PC-9 (cell line): ENCODE results near the gene KCTD12. TPM values are rescaled to one million over a fixed set of nuclear protein-coding genes. Genes with fewer than 3 reads are reported as not detected.

Source experiments
- BruUV-seq: library from RNA; stranded (reverse); fragments of 400-500 nt; replicated peaks from 2 replicates; lab custom pipeline; 2021; lab: Mats Ljungman, UMichigan
- CTCF ChIA-PET: fragments of 300-600 bp; sonication (Branson Sonifier 250); formaldehyde crosslinking; loops from one replicate; lab custom pipeline; 2022; ENCODE audit warnings: antibody characterized with exemption; lab: Charles Lee
- POLR2A ChIA-PET: fragments of 300-600 bp; sonication (Branson Sonifier 250); formaldehyde crosslinking; loops from one replicate; lab custom pipeline; 2022; ENCODE audit warnings: antibody characterized with exemption; ENCODE audit not compliant: unreplicated experiment; lab: Charles Lee
- DNase-seq, 2 experiments: peaks; one replicate each; pipeline versions ENCODE4 v3.0.0 to v3.0.0-alpha.2; 2015 to 2022; ENCODE audit warnings: mixed read lengths in 1 of 2
- H2AFZ ChIP-seq: fragments of 200-600 bp; sonication (generic); 2 replicates; pipeline ENCODE4 v1.8.1; 2017; ENCODE audit warnings: antibody characterized with exemption
- H3F3A ChIP-seq: fragments of 200-600 bp; sonication (generic); 2 replicates; pipeline ENCODE4 v1.8.1; 2017; ENCODE audit warnings: antibody characterized with exemption, mild to moderate bottlenecking, low read depth; ENCODE audit not compliant: insufficient read depth
- H3K27ac ChIP-seq: fragments of 200-600 bp; sonication (generic); 2 replicates; pipeline ENCODE4 v1.6.1; 2016; ENCODE audit warnings: mixed run types
- H3K27me3 ChIP-seq: fragments of 200-600 bp; sonication (generic); 2 replicates; pipeline ENCODE4 v1.6.1; 2016; ENCODE audit warnings: low read depth, mixed run types; ENCODE audit not compliant: insufficient read depth
- H3K36me3 ChIP-seq: fragments of 200-600 bp; sonication (generic); 2 replicates; pipeline ENCODE4 v1.6.1; 2016; ENCODE audit warnings: low read depth, mixed run types
- H3K4me1 ChIP-seq: fragments of 200-600 bp; sonication (generic); replicated peaks from 2 replicates; pipeline ENCODE4 v1.6.1; 2016; ENCODE audit warnings: mixed run types; ENCODE audit not compliant: insufficient read depth
- H3K4me2 ChIP-seq: fragments of 200-600 bp; sonication (generic); 2 replicates; pipeline ENCODE4 v1.6.1; 2017; ENCODE audit warnings: mixed run types
- H3K4me3 ChIP-seq: fragments of 200-600 bp; sonication (generic); 2 replicates; pipeline ENCODE4 v1.6.1; 2016; ENCODE audit warnings: mixed run types
- H3K79me2 ChIP-seq: fragments of 200-600 bp; sonication (generic); 2 replicates; pipeline ENCODE4 v1.6.1; 2017; ENCODE audit warnings: low read depth, mixed run types
- H3K9me2 ChIP-seq: fragments of 200-600 bp; sonication (generic); 2 replicates; pipeline ENCODE4 v1.8.1; 2017; ENCODE audit warnings: mild to moderate bottlenecking; ENCODE audit not compliant: insufficient read depth
- H3K9me3 ChIP-seq: fragments of 200-600 bp; sonication (generic); 2 replicates; pipeline ENCODE4 v1.8.1; 2016; ENCODE audit warnings: low read depth; ENCODE audit not compliant: insufficient read depth
- H4K20me1 ChIP-seq: fragments of 200-600 bp; sonication (generic); 2 replicates; pipeline ENCODE4 v1.8.1; 2017; ENCODE audit not compliant: insufficient read depth
- EZH2 ChIP-seq: fragments of 200-600 bp; sonication (generic); IDR thresholded peaks from 2 replicates; pipeline ENCODE4 v1.8.0; 2017; ENCODE audit warnings: antibody characterized with exemption, low read depth
- intact Hi-C: fragments of 100-400 bp; cut with micrococcal nuclease; formaldehyde crosslinking; loops from one replicate; pipeline ENCODE4 v1.10.0; 2022; ENCODE audit not compliant: unreplicated experiment
- total RNA-seq: library from RNA; stranded (reverse); gene quantifications from 2 replicates; pipeline ENCODE4 v1.2.3, GENCODE V29; 2021
- TF ChIP-seq, protein P1 (sequence below): fragments of 200-600 bp; sonication (generic); conservative IDR thresholded peaks from 2 replicates; pipeline ENCODE4 v1.6.1; 2017; ENCODE audit warnings: mixed run types, antibody characterized with exemption, mild to moderate bottlenecking, moderate library complexity

KCTD12 gene
- total RNA-seq, 1 experiment from 2014 or later: 0.15 TPM

DNA sequence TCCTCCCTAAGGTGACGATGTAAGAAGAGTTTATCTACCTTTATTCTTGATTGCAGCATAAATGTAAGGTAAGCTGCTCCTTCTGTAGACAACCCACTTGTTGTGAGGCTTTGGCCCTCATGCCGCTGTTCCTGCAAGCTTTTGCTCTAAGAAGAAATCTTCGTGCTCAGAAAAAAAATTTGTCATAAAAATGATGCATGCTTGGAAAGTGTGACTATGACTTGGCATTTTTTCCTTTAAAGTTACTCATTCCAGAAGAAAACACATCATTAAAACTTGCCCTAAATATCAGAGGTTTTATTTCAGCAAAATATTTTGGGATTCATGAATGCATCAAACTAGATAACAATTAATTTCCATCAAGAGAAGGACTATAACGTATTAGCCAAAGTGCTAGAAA is 39.8 kb downstream of the KCTD12 start:
- TF ChIP-seq, protein P1, sequence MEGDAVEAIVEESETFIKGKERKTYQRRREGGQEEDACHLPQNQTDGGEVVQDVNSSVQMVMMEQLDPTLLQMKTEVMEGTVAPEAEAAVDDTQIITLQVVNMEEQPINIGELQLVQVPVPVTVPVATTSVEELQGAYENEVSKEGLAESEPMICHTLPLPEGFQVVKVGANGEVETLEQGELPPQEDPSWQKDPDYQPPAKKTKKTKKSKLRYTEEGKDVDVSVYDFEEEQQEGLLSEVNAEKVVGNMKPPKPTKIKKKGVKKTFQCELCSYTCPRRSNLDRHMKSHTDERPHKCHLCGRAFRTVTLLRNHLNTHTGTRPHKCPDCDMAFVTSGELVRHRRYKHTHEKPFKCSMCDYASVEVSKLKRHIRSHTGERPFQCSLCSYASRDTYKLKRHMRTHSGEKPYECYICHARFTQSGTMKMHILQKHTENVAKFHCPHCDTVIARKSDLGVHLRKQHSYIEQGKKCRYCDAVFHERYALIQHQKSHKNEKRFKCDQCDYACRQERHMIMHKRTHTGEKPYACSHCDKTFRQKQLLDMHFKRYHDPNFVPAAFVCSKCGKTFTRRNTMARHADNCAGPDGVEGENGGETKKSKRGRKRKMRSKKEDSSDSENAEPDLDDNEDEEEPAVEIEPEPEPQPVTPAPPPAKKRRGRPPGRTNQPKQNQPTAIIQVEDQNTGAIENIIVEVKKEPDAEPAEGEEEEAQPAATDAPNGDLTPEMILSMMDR: no peak
- TF ChIP-seq EZH2: no peak
- BruUV-seq: no TSS peak
- H3K4me2 ChIP-seq: no peak overlapping the region
- no peaks in the 10 kb centered on the region for H3F3A ChIP-seq
- no peaks in the 10 kb centered on the region for H3K4me1 ChIP-seq
- intact Hi-C loops: no loop called here
- H3K9me2 ChIP-seq: no peaks in the 10 kb centered on the region; the same call in 1 of the 2 replicates
- H3K9me3 ChIP-seq: no peaks in the 10 kb centered on the region
- POLR2A ChIA-PET: no interaction called here
- H3K27me3 ChIP-seq: no peaks in the 10 kb centered on the region
- H2AFZ ChIP-seq: 0 out of 2 replicates have a peak overlapping the region, but pooled peaks have one; percentile 60
- no peak for DNase-seq
- H3K36me3 ChIP-seq: no peaks in the 10 kb centered on the region
- H4K20me1 ChIP-seq: no peaks in the 10 kb centered on the region
- no peak overlapping the region for H3K4me3 ChIP-seq
- CTCF ChIA-PET: no interaction called here
- H3K79me2 ChIP-seq: no peaks in the 10 kb centered on the region
- no peak overlapping the region for H3K27ac ChIP-seq

DNA sequence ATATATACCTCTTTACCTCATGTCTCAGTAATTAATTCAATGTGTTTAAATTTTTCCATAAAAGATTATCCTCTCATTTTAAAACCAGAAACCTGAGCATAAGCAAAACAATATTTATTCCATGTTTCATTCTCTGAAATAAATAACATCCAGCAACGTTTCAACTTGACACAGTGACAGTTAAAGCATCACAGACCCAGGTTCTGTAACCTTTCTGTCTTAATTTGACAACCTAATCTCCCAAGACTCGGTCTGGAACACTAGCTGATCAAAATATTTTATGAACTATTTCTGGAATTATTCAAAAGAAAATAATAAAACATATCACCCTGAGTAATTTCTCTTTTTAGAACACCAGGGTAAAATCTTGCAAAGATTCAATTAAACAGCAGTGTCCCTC is 40.3 kb downstream of the KCTD12 start:
- DNase-seq: no peak
- H3K36me3 ChIP-seq: no peaks in the 10 kb centered on the region
- H3K4me2 ChIP-seq: no peak overlapping the region
- H3K9me2 ChIP-seq: no peaks in the 10 kb centered on the region; the same call in 1 of the 2 replicates
- no peaks in the 10 kb centered on the region for H3K4me1 ChIP-seq
- no peak overlapping the region for H3K4me3 ChIP-seq
- no peaks in the 10 kb centered on the region for H3F3A ChIP-seq
- no peaks in the 10 kb centered on the region for H3K9me3 ChIP-seq
- TF ChIP-seq EZH2: no peak
- TF ChIP-seq, protein P1: no peak
- H3K27me3 ChIP-seq: no peaks in the 10 kb centered on the region
- no TSS peak for BruUV-seq
- CTCF ChIA-PET: no interaction called here
- intact Hi-C loops: no loop called here
- H4K20me1 ChIP-seq: no peaks in the 10 kb centered on the region
- no peak overlapping the region for H2AFZ ChIP-seq
- H3K79me2 ChIP-seq: no peaks in the 10 kb centered on the region
- no peak overlapping the region for H3K27ac ChIP-seq
- POLR2A ChIA-PET: no interaction called here

DNA sequence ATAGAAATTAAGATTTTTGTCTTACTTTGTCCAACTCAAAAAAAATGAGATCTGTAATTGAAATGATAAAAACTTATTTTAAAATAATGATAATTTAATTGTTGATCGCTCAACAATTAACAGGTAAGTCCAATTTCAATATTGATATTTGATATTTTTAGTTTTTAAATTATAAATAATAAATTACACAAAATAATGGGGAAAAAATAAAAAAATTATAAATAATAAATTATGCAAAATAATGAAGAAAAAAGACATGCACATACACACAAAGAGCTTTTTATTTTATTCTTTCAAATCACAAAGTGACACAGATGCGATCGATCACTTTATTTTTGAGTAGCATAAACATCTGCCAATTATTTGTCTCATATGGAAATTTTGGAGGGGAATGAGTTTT is 40.8 kb downstream of the KCTD12 start:
- no peak overlapping the region for H3K27ac ChIP-seq
- H3K9me2 ChIP-seq: no peaks in the 10 kb centered on the region; the same call in 1 of the 2 replicates
- no peaks in the 10 kb centered on the region for H4K20me1 ChIP-seq
- CTCF ChIA-PET: no interaction called here
- H3K79me2 ChIP-seq: no peaks in the 10 kb centered on the region
- no peaks in the 10 kb centered on the region for H3F3A ChIP-seq
- H3K4me2 ChIP-seq: no peak overlapping the region
- H3K4me1 ChIP-seq: no peaks in the 10 kb centered on the region
- H3K27me3 ChIP-seq: no peaks in the 10 kb centered on the region
- TF ChIP-seq, protein P1: no peak
- TF ChIP-seq EZH2: no peak
- H3K4me3 ChIP-seq: no peak overlapping the region
- POLR2A ChIA-PET: no interaction called here
- no peaks in the 10 kb centered on the region for H3K36me3 ChIP-seq
- H3K9me3 ChIP-seq: no peaks in the 10 kb centered on the region
- H2AFZ ChIP-seq: no peak overlapping the region
- no TSS peak for BruUV-seq
- intact Hi-C loops: no loop called here
- no peak for DNase-seq
